ENCODE measurements around the gene NRCAM.

DNA sequence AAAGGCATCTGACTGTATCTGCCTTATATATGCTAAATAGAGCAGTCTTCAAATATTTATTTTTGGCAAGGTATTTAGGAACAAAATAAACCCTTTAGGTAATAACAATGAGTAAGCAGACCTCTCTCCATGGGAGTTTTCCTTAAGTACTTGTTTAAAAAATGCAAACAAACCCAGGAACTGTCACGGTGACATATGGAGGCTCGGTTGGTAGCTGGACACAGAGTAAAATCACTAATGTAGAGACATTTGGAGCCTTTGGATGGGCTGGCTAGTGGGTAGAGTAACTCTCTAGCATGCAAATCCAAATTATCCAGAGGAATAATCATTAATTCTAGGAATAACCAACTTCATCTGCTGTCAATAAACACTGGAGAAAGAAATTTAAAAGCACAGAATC lies 254.5 kb downstream of the NRCAM start:
- TF ChIP-seq, protein P1, sequence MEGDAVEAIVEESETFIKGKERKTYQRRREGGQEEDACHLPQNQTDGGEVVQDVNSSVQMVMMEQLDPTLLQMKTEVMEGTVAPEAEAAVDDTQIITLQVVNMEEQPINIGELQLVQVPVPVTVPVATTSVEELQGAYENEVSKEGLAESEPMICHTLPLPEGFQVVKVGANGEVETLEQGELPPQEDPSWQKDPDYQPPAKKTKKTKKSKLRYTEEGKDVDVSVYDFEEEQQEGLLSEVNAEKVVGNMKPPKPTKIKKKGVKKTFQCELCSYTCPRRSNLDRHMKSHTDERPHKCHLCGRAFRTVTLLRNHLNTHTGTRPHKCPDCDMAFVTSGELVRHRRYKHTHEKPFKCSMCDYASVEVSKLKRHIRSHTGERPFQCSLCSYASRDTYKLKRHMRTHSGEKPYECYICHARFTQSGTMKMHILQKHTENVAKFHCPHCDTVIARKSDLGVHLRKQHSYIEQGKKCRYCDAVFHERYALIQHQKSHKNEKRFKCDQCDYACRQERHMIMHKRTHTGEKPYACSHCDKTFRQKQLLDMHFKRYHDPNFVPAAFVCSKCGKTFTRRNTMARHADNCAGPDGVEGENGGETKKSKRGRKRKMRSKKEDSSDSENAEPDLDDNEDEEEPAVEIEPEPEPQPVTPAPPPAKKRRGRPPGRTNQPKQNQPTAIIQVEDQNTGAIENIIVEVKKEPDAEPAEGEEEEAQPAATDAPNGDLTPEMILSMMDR (conservative IDR thresholded peaks at IDR 0.05), result no peak
- no peak for TF ChIP-seq ZFX (IDR thresholded peaks at IDR 0.05)

Data from C4-2B (cell line).